ENCODE data around the gene FRMD5. TPM values are rescaled to one million over a fixed set of nuclear protein-coding genes. Genes with fewer than 3 reads are reported as not detected.

Gene FRMD5
- total and polyA plus RNA-seq, 7 donors: under 0.01 to 0.01 TPM; not detected in 5

DNA sequence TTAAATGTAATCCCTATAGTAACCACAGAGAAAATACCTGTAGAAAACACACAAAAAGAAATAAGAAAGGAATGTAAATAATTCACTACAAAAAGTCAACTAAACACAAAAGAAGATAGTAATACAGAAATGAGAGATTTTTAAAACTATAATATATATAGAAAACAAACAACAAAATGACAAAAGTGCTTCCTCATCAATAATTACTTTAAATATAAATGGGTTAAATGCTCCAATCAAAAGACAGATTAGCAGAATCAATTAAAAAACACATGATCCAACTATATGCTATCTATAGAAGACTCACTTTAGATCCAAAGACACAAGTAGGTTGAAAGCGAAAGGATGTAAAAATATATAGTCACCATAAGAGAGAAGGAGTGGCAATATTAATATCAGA, 45.8 kb downstream of the FRMD5 start:
- no peak for DNase-seq
- Histone ChIP-seq H3K9me3 (no peaks in the 10 kb centered on the region), H3K4me1 (no peaks in the 10 kb centered on the region), H3K27ac (no peak overlapping the region), H3K27me3 (ENCODE audit: insufficient read depth in 3 of 3, low read length in 2 of 3) (peaks cover 0 to 8% (median 0%) of the 10 kb centered on the region in 3 donors), H3K4me3 (no peak overlapping the region), H3K36me3 (ENCODE audit: insufficient read depth in 1 of 2, low read depth in 1 of 2) (no peaks in the 10 kb centered on the region)
- intact Hi-C loops (cut with DNase I): no loop called here
- WGBS, 3 donors: 41 to 100% (median 95%) methylated on average over 1 of the region's 1 CpG
- TF ChIP-seq, protein P1, sequence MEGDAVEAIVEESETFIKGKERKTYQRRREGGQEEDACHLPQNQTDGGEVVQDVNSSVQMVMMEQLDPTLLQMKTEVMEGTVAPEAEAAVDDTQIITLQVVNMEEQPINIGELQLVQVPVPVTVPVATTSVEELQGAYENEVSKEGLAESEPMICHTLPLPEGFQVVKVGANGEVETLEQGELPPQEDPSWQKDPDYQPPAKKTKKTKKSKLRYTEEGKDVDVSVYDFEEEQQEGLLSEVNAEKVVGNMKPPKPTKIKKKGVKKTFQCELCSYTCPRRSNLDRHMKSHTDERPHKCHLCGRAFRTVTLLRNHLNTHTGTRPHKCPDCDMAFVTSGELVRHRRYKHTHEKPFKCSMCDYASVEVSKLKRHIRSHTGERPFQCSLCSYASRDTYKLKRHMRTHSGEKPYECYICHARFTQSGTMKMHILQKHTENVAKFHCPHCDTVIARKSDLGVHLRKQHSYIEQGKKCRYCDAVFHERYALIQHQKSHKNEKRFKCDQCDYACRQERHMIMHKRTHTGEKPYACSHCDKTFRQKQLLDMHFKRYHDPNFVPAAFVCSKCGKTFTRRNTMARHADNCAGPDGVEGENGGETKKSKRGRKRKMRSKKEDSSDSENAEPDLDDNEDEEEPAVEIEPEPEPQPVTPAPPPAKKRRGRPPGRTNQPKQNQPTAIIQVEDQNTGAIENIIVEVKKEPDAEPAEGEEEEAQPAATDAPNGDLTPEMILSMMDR (IDR thresholded peaks at IDR 0.05): no peak
- no peak for ATAC-seq

- Histone ChIP-seq H3K27me3 (ENCODE audit: insufficient read depth in 3 of 3, low read length in 2 of 3) (peaks cover 0 to 8% (median 0%) of the 10 kb centered on the region in 3 donors), H3K4me1 (no peaks in the 10 kb centered on the region)
- intact Hi-C loops (cut with DNase I): no loop called here
These were observed 46.5 kb downstream of the FRMD5 start for GRCh38 chr15:44148580-44148979.

GRCh38 chr15:44147636-44148035, 47.4 kb downstream of the FRMD5 start:
- H3K9me3 ChIP-seq: no peaks in the 10 kb centered on the region
- H3K27ac ChIP-seq: no peak overlapping the region
- DNase-seq (no peak), ATAC-seq (no peak)
- no peaks in the 10 kb centered on the region for H3K4me1 ChIP-seq
- TF ChIP-seq, protein P1 (IDR thresholded peaks at IDR 0.05): no peak
- peaks cover 0 to 8% (median 0%) of the 10 kb centered on the region in 3 donors for H3K27me3 ChIP-seq (ENCODE audit: insufficient read depth in 3 of 3, low read length in 2 of 3)
- intact Hi-C loops (cut with DNase I): no loop called here
- H3K36me3 ChIP-seq (ENCODE audit: insufficient read depth in 1 of 2, low read depth in 1 of 2): no peaks in the 10 kb centered on the region
- no peak overlapping the region for H3K4me3 ChIP-seq

More at GRCh38 chr15:44148580-44148979, 46.5 kb downstream of the FRMD5 start:
- DNase-seq (no peak), ATAC-seq (no peak)
- TF ChIP-seq, protein P1 (IDR thresholded peaks at IDR 0.05): no peak
- no peaks in the 10 kb centered on the region for H3K36me3 ChIP-seq (ENCODE audit: insufficient read depth in 1 of 2, low read depth in 1 of 2)
- no peaks in the 10 kb centered on the region for H3K9me3 ChIP-seq
- no peak overlapping the region for H3K27ac ChIP-seq
- 78 to 84% (median 82%) methylated on average over 2 of the region's 2 CpGs for whole genome bisulfite sequencing, 3 donors
- no peak overlapping the region for H3K4me3 ChIP-seq

- intact Hi-C loops (cut with DNase I): no loop called here
- Histone ChIP-seq H3K9me3 (no peaks in the 10 kb centered on the region), H3K4me3 (no peak overlapping the region), H3K36me3 (ENCODE audit: insufficient read depth in 1 of 2, low read depth in 1 of 2) (no peaks in the 10 kb centered on the region), H3K27me3 (ENCODE audit: insufficient read depth in 3 of 3, low read length in 2 of 3) (peaks cover 0 to 11% (median 1%) of the 10 kb centered on the region in 3 donors), H3K4me1 (no peaks in the 10 kb centered on the region), H3K27ac (no peak overlapping the region)
- 34 to 53% (median 38%) methylated on average over 3 of the region's 3 CpGs for WGBS, 3 donors
- TF ChIP-seq, protein P1 (IDR thresholded peaks at IDR 0.05): no peak
- no peak for ATAC-seq
- DNase-seq: no peak
These were observed 49.6 kb downstream of the FRMD5 start for GRCh38 chr15:44145495-44145894.

DNA sequence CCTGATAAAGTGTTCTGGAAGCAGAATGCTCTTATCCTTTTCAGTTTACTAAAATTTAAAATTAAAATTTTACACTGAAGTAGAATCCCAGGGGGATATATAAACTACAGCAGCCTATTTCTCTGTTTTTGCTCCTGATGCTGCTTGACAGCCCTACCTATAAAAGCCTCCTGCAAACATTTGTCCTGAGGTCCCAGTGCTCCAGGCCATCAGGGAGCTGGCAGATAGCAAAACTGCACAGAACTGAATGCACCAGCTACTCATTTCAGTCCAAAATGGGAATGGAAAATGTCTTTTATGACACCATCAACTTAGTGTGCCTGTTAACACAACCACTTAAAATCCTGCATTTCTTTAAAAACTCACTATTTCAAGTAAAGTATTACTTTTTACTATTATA, 50.1 kb downstream of the FRMD5 start:
- intact Hi-C loops (cut with DNase I): no loop called here
- DNase-seq (no peak), ATAC-seq (no peak)
- Histone ChIP-seq H3K36me3 (ENCODE audit: insufficient read depth in 1 of 2, low read depth in 1 of 2) (no peaks in the 10 kb centered on the region), H3K27me3 (ENCODE audit: insufficient read depth in 3 of 3, low read length in 2 of 3) (peaks cover 0 to 11% (median 2%) of the 10 kb centered on the region in 3 donors), H3K4me3 (no peak overlapping the region), H3K4me1 (no peaks in the 10 kb centered on the region), H3K9me3 (no peaks in the 10 kb centered on the region), H3K27ac (no peak overlapping the region)
- TF ChIP-seq, protein P1 (IDR thresholded peaks at IDR 0.05): no peak

Measured in psoas muscle (tissue), 8 donors.